HL-60/S4 (cell line): ENCODE data around the gene STAT3.
"Not testable (repeated sequence)": the region's sequence is repeated elsewhere in the genome, so short reads cannot be mapped to it uniquely, and the experiment has no call there.

ENCODE experiments used
- in situ Hi-C: fragments of 300-500 bp; cut with MboI; formaldehyde crosslinking; loops from 2 replicates; pipeline ENCODE4 v1.14.3; 2022; ENCODE audit warnings: low sequenced_read_pairs

The STAT3 gene

GRCh38 chr17:42409523-42410318 is 21.5 kb upstream of the STAT3 start:
- in situ Hi-C loops: loop anchor here (5.0 to 10.0 kb wide), 2 partner anchors 87 to 445 kb away; partner anchors contain the start of gene CNP

- in situ Hi-C loops: loop anchor here (5.0 to 10.0 kb wide), 2 partner anchors 86 to 443 kb away; partner anchors contain the start of gene CNP
Measured at GRCh38 chr17:42408061-42408460, 19.8 kb upstream of the STAT3 start.

GRCh38 chr17:42407289-42407836 is 19.1 kb upstream of the STAT3 start:
- in situ Hi-C loops: loop anchor here (5.0 to 10.0 kb wide), 2 partner anchors 85 to 443 kb away; partner anchors contain the start of gene CNP

- in situ Hi-C loops: loop anchor here (5.0 to 10.0 kb wide), 2 partner anchors 84 to 442 kb away; partner anchors contain the start of gene CNP
Measured at GRCh38 chr17:42406615-42407288, 18.5 kb upstream of the STAT3 start.

- in situ Hi-C loops: loop anchor here (5.0 to 10.0 kb wide), 2 partner anchors 84 to 441 kb away; partner anchors contain the start of gene CNP
Measured at GRCh38 chr17:42405963-42406495, 17.8 kb upstream of the STAT3 start.

- in situ Hi-C loops: loop anchor here (5.0 to 10.0 kb wide), 2 partner anchors 83 to 440 kb away; partner anchors contain the start of gene CNP
Measured at GRCh38 chr17:42405076-42405475, 16.8 kb upstream of the STAT3 start.

- in situ Hi-C loops: loop anchor here (5.0 to 10.0 kb wide), 2 partner anchors 82 to 440 kb away; partner anchors contain the start of gene CNP
Measured at GRCh38 chr17:42404326-42405055, 16.2 kb upstream of the STAT3 start.

GRCh38 chr17:42403150-42403549 is 14.9 kb upstream of the STAT3 start:
- in situ Hi-C loops: loop anchor here (10.0 kb wide), 1 partner anchor 438 kb away; the partner anchor contains the start of gene CNP

GRCh38 chr17:42402117-42402516 is 13.9 kb upstream of the STAT3 start:
- in situ Hi-C loops: loop anchor here (10.0 kb wide), 1 partner anchor 437 kb away; the partner anchor contains the start of gene CNP

GRCh38 chr17:42400844-42401375 is 12.7 kb upstream of the STAT3 start:
- in situ Hi-C loops: loop anchor here (10.0 kb wide), 1 partner anchor 436 kb away; the partner anchor contains the start of gene CNP

- in situ Hi-C loops: loop anchor here (10.0 kb wide), 1 partner anchor 435 kb away; the partner anchor contains the start of gene CNP
Measured at GRCh38 chr17:42399948-42400843, 12.0 kb upstream of the STAT3 start.

- in situ Hi-C loops: no loop called here
Measured at GRCh38 chr17:42399121-42399520, 10.9 kb upstream of the STAT3 start.

- in situ Hi-C loops: not testable (repeated sequence)
Measured at GRCh38 chr17:42395601-42396000, 7.4 kb upstream of the STAT3 start.

GRCh38 chr17:42394838-42395237 is 6.6 kb upstream of the STAT3 start:
- in situ Hi-C loops: no loop called here

- in situ Hi-C loops: no loop called here
Measured at GRCh38 chr17:42392692-42393415, 4.6 kb upstream of the STAT3 start.

- in situ Hi-C loops: not testable (repeated sequence)
Measured at GRCh38 chr17:42391439-42391838, 3.2 kb upstream of the STAT3 start.

GRCh38 chr17:42389899-42390298 is 1.7 kb upstream of the STAT3 start:
- in situ Hi-C loops: no loop called here

- in situ Hi-C loops: no loop called here
Measured at GRCh38 chr17:42389135-42389417, 834 bp upstream of the STAT3 start.
